GM12878 (cell line): ENCODE measurements around the gene RFX7. TPM values are rescaled to one million over a fixed set of nuclear protein-coding genes. Genes with fewer than 3 reads are reported as not detected.

ENCODE experiments used
- ATAC-seq: fragments of 200-7000 bp; cut with Tn5 transposase; 3 replicates; pipeline ENCODE4 v1.9.1; 2020; ENCODE audit warnings: mild to moderate bottlenecking, moderate library complexity
- BruUV-seq: library from RNA; stranded (reverse); fragments of 400-500 nt; replicated peaks from 2 replicates; lab custom pipeline; 2021; lab: Mats Ljungman, UMichigan
- CTCF ChIA-PET: fragments of 300-600 bp; sonication (Branson Sonifier 250); formaldehyde crosslinking; extraction: SDS; loops from one replicate; lab custom pipeline; 2021; ENCODE audit warnings: inconsistent platforms; lab: Yijun Ruan, JAX
- POLR2A ChIA-PET: fragments of 350-600 bp; formaldehyde crosslinking; extraction: SDS; loops from one replicate; lab custom pipeline; 2021; ENCODE audit warnings: inconsistent platforms; lab: Charles Lee
- RAD21 ChIA-PET: fragments of 300-600 bp; sonication (Branson Sonifier 250); formaldehyde crosslinking; loops from one replicate; lab custom pipeline; 2023; ENCODE audit warnings: antibody characterized with exemption; ENCODE audit not compliant: unreplicated experiment; lab: Charles Lee
- SMC1A ChIA-PET: fragments of 300-600 bp; sonication (Branson Sonifier 250); formaldehyde crosslinking; loops from one replicate; lab custom pipeline; 2023; ENCODE audit not compliant: unreplicated experiment, uncharacterized antibody; lab: Charles Lee
- DNase-seq: peaks from one replicate; pipeline ENCODE4 v3.0.0-alpha.2; 2011; ENCODE audit warnings: low read depth, low spot score
- FAIRE-seq: peaks from 3 replicates; lab custom pipeline; 2011; peaks lifted over from hg19 to GRCh38; lab: Jason Lieb, UNC
- H2AFZ ChIP-seq: 2 replicates; pipeline ENCODE4 v1.6.0; 2011; ENCODE audit warnings: low read depth, low read length, control low read depth; ENCODE audit not compliant: control insufficient read depth
- H3K27ac ChIP-seq: 2 replicates; pipeline ENCODE4 v1.5.1; 2011; ENCODE audit warnings: control low read depth; ENCODE audit not compliant: control insufficient read depth, insufficient read depth
- H3K27me3 ChIP-seq, 2 experiments: replicated peaks in 1 of 2; 2 replicates each; pipeline versions ENCODE4 v1.6.0 to v1.6.1; 2011; ENCODE audit warnings: low read length in 1 of 2; ENCODE audit not compliant: control insufficient read depth in 2 of 2, insufficient read depth in 2 of 2
- H3K36me3 ChIP-seq, 2 experiments: 2 replicates each; pipeline ENCODE4 v1.5.1; 2011; ENCODE audit warnings: low read length in 1 of 2; ENCODE audit not compliant: control insufficient read depth in 2 of 2, insufficient read depth in 2 of 2
- H3K4me1 ChIP-seq: 2 replicates; pipeline ENCODE4 v1.6.1; 2011; ENCODE audit warnings: mild to moderate bottlenecking, low read length, moderate library complexity, mixed read lengths; ENCODE audit not compliant: control insufficient read depth, insufficient read depth
- H3K4me2 ChIP-seq: 2 replicates; pipeline ENCODE4 v1.6.0; 2011; ENCODE audit warnings: control low read depth; ENCODE audit not compliant: control insufficient read depth, insufficient read depth
- H3K4me3 ChIP-seq: fragments of 200-600 bp; sonication (generic); 2 replicates; pipeline ENCODE4 v1.5.1; 2016
- H3K79me2 ChIP-seq: 2 replicates; pipeline ENCODE4 v1.6.0; 2011; ENCODE audit warnings: low read length; ENCODE audit not compliant: control insufficient read depth, insufficient read depth
- H3K9ac ChIP-seq: 2 replicates; pipeline ENCODE4 v1.8.0; 2011; ENCODE audit warnings: low read length, control low read depth, mixed read lengths; ENCODE audit not compliant: control insufficient read depth, insufficient read depth
- H3K9me3 ChIP-seq: replicated peaks from 3 replicates; pipeline ENCODE4 v1.5.1; 2011; ENCODE audit warnings: mild to moderate bottlenecking, low read length; ENCODE audit not compliant: control insufficient read depth, insufficient read depth
- H4K20me1 ChIP-seq: 2 replicates; pipeline ENCODE4 v1.6.0; 2011; ENCODE audit not compliant: control insufficient read depth, insufficient read depth
- CHD2 ChIP-seq: IDR thresholded peaks from 2 replicates; pipeline ENCODE4 v1.6.1; 2011; ENCODE audit warnings: low read depth, low read length, improper control_type of control experiment, borderline replicate concordance
- ETV6 ChIP-seq, 2 experiments: fragments of 450-650 bp in 1 of 2; IDR thresholded peaks in 1 of 2; conservative IDR thresholded peaks in 1 of 2; 2 replicates each; pipeline ENCODE4 v1.6.1; 2014; ENCODE audit warnings: antibody characterized with exemption in 1 of 2, borderline replicate concordance in 1 of 2, low read depth in 1 of 2, mild to moderate bottlenecking in 1 of 2, moderate library complexity in 1 of 2
- FOS ChIP-seq: IDR thresholded peaks from 3 replicates; pipeline ENCODE4 v1.6.1; 2011; ENCODE audit warnings: borderline replicate concordance; ENCODE audit not compliant: insufficient read length; ENCODE audit errors: extremely low read depth
- HDAC6 ChIP-seq: fragments of 200-600 bp; sonication (generic); IDR thresholded peaks from one replicate; pipeline ENCODE4 v1.8.0; 2017; ENCODE audit warnings: antibody characterized with exemption; ENCODE audit not compliant: unreplicated experiment
- HDGF ChIP-seq: fragments of 450-650 bp; IDR thresholded peaks from 2 replicates; pipeline ENCODE4 v1.6.1; 2016; ENCODE audit warnings: antibody characterized with exemption
- IKZF1 ChIP-seq: fragments of 450-650 bp; conservative IDR thresholded peaks from 2 replicates; pipeline ENCODE4 v1.6.1; 2017; ENCODE audit warnings: antibody characterized with exemption, mild to moderate bottlenecking
- LARP7 ChIP-seq: fragments of 450-650 bp; IDR thresholded peaks from 2 replicates; pipeline ENCODE4 v1.6.1; 2017; ENCODE audit warnings: mild to moderate bottlenecking
- NFXL1 ChIP-seq: fragments of 450-650 bp; IDR thresholded peaks from 2 replicates; pipeline ENCODE4 v1.6.1; 2017; ENCODE audit warnings: antibody characterized with exemption, mild to moderate bottlenecking, borderline replicate concordance
- PAX8 ChIP-seq: fragments of 450-650 bp; IDR thresholded peaks from 2 replicates; pipeline ENCODE4 v1.6.1; 2017; ENCODE audit warnings: mild to moderate bottlenecking, moderate library complexity
- POLR2AphosphoS2 ChIP-seq: IDR thresholded peaks from 2 replicates; pipeline ENCODE4 v1.6.1; 2011; ENCODE audit warnings: low read depth, mild to moderate bottlenecking, low read length, improper control_type of control experiment, moderate library complexity
- RBBP5 ChIP-seq: fragments of 200-600 bp; sonication (generic); conservative IDR thresholded peaks from 2 replicates; pipeline ENCODE4 v1.6.1; 2016
- RFX5 ChIP-seq: IDR thresholded peaks from 2 replicates; pipeline ENCODE4 v1.6.1; 2011; ENCODE audit warnings: low read depth, low read length, improper control_type of control experiment
- TCF12 ChIP-seq: IDR thresholded peaks from 2 replicates; pipeline ENCODE4 v1.6.1; 2011; ENCODE audit warnings: low read depth, mild to moderate bottlenecking, low read length
- YBX1 ChIP-seq: fragments of 450-650 bp; IDR thresholded peaks from 2 replicates; pipeline ENCODE4 v1.6.1; 2016; ENCODE audit warnings: antibody characterized with exemption
- YY1 ChIP-seq: IDR thresholded peaks from 2 replicates; pipeline ENCODE4 v1.6.1; 2011; ENCODE audit warnings: low read depth, mild to moderate bottlenecking, low read length
- ZBTB11 ChIP-seq: fragments of 450-650 bp; formaldehyde crosslinking; IDR thresholded peaks from 2 replicates; pipeline ENCODE4 v1.5.0; 2022; ENCODE audit warnings: mild to moderate bottlenecking, missing genetic modification characterization
- ZNF207 ChIP-seq: fragments of 450-650 bp; IDR thresholded peaks from 2 replicates; pipeline ENCODE4 v1.6.1; 2014; ENCODE audit warnings: antibody characterized with exemption, mild to moderate bottlenecking, borderline replicate concordance
- WGBS: methylation state at CpG from one replicate; pipeline ENCODE4 v1.1.6; 2016; ENCODE audit warnings: low lambda C conversion rate; ENCODE audit not compliant: insufficient replicate concordance, insufficient coverage; ENCODE audit errors: missing lambda C conversion rate; 5-methylcytosine and 5-hydroxymethylcytosine counted together
- in situ Hi-C: fragments of 300-500 bp; cut with MboI; formaldehyde crosslinking; loops from 9 replicates; pipeline ENCODE4 v1.14.3; 2018; ENCODE audit warnings: mixed read lengths
- intact Hi-C: fragments of 100-400 bp; cut with micrococcal nuclease; formaldehyde crosslinking; loops from one replicate; pipeline ENCODE4 v1.14.2; 2022; ENCODE audit not compliant: unreplicated experiment
- polyA plus RNA-seq, 11 experiments: library from polyadenylated mRNA; depleted of rRNA in 4 of 11; unstranded in 6 of 11; stranded (reverse) in 5 of 11; fragments of >200 nt; fragmentation: Nextera tagmentation in 4 of 11; fragmentation: Illumina TruSeq in 1 of 11; extraction: Ambion mirVana in 4 of 11; extraction: Trizol in 1 of 11; gene quantifications; 1 replicate in 1 of 11; 2 replicates in 10 of 11; pipeline versions ENCODE4 v1.2.1 to v1.2.3, GENCODE V29; 2011 to 2016; ENCODE audit warnings: inconsistent platforms in 2 of 11, missing spikeins in 2 of 11, low read depth in 1 of 11
- total RNA-seq, 4 experiments: library from RNA; depleted of rRNA in 3 of 4; stranded (reverse); fragments of >200 nt in 3 of 4; fragmentation: Illumina TruSeq in 1 of 4; extraction: Trizol in 1 of 4; gene quantifications; 2 replicates each; pipeline versions ENCODE4 v1.2.1 to v1.2.3, GENCODE V29; 2013 to 2021
- TF ChIP-seq, protein P1 (sequence below), 3 experiments: IDR thresholded peaks in 2 of 3; conservative IDR thresholded peaks in 1 of 3; 2 replicates each; pipeline ENCODE4 v1.5.1; 2011; ENCODE audit warnings: low read depth in 3 of 3, low read length in 3 of 3, mild to moderate bottlenecking in 3 of 3, control low read depth in 2 of 3, moderate library complexity in 2 of 3, inconsistent platforms in 1 of 3, mixed read lengths in 1 of 3; ENCODE audit not compliant: control insufficient read depth in 2 of 3, insufficient read depth in 1 of 3; ENCODE audit errors: extremely low read depth in 1 of 3
- TF ChIP-seq, protein P2 (sequence below): IDR thresholded peaks from 2 replicates; pipeline ENCODE4 v1.6.1; 2011; ENCODE audit warnings: low read depth, low read length, improper control_type of control experiment, borderline replicate concordance

The RFX7 gene
- total and polyA plus RNA-seq, 10 of the 15 experiments (the other 5 are each of a cell fraction or from before 2014, with no cell fraction given), result 3.2 to 31.4 (median 10.7) TPM

GRCh38 chr15:56176996-56177395, 66.7 kb downstream of the RFX7 start (continued):
- TF ChIP-seq, protein P1, sequence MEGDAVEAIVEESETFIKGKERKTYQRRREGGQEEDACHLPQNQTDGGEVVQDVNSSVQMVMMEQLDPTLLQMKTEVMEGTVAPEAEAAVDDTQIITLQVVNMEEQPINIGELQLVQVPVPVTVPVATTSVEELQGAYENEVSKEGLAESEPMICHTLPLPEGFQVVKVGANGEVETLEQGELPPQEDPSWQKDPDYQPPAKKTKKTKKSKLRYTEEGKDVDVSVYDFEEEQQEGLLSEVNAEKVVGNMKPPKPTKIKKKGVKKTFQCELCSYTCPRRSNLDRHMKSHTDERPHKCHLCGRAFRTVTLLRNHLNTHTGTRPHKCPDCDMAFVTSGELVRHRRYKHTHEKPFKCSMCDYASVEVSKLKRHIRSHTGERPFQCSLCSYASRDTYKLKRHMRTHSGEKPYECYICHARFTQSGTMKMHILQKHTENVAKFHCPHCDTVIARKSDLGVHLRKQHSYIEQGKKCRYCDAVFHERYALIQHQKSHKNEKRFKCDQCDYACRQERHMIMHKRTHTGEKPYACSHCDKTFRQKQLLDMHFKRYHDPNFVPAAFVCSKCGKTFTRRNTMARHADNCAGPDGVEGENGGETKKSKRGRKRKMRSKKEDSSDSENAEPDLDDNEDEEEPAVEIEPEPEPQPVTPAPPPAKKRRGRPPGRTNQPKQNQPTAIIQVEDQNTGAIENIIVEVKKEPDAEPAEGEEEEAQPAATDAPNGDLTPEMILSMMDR (IDR thresholded peaks at IDR 0.05 in 2 of 3, conservative IDR thresholded peaks at IDR 0.05 in 1 of 3; ENCODE audit: control insufficient read depth in 2 of 3, extremely low read depth in 1 of 3, insufficient read depth in 1 of 3, low read depth in 3 of 3, low read length in 3 of 3), result no peak
- TF ChIP-seq HDGF (no peak), NFXL1 (no peak), IKZF1 (no peak), HDAC6 (no peak), LARP7 (no peak), ZNF207 (no peak), TCF12 (no peak), YBX1 (no peak), POLR2AphosphoS2 (no peak), CHD2 (no peak), ETV6 (conservative IDR thresholded peaks at IDR 0.05 in 1 of 2, IDR thresholded peaks at IDR 0.05 in 1 of 2; ENCODE audit: borderline replicate concordance in 1 of 2, low read depth in 1 of 2) (no peak), FOS (no peak)

DNA sequence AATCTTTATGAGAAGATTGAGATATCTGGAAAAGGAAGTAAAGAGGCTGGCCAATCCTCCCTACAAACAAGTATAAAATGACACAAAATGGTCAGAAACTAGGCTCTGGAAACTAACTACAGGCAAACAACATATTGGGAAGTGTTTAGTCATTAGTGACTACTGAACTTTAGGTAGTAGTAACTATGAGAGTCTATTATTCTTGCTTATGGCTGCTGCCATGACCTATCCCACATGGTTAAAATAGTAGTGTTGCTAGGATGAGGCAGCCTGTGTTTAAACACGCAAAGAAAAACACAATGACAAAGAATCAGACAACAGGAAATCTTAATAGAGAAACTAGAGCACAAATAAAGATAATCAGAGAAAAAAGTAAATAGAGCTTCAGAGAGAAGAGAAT, 67.9 kb downstream of the RFX7 start:
- no TSS peak for BruUV-seq
- H2AFZ ChIP-seq, result no peak overlapping the region
- ATAC-seq, result no peak
- ChIA-PET RAD21 (no interaction called here), SMC1A (no interaction called here), POLR2A (no interaction called here), CTCF (no interaction called here)
- no peaks in the 10 kb centered on the region for H3K4me1 ChIP-seq
- FAIRE-seq, result no peak
- in situ Hi-C loops (no loop called here), intact Hi-C loops (no loop called here)
- TF ChIP-seq RBBP5, result no peak
- TF ChIP-seq YY1, result no peak
- TF ChIP-seq RFX5, result no peak
- no peak for TF ChIP-seq PAX8
- TF ChIP-seq ZBTB11, result no peak
- TF ChIP-seq, protein P2, sequence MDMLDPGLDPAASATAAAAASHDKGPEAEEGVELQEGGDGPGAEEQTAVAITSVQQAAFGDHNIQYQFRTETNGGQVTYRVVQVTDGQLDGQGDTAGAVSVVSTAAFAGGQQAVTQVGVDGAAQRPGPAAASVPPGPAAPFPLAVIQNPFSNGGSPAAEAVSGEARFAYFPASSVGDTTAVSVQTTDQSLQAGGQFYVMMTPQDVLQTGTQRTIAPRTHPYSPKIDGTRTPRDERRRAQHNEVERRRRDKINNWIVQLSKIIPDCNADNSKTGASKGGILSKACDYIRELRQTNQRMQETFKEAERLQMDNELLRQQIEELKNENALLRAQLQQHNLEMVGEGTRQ, result no peak
- H4K20me1 ChIP-seq, result no peaks in the 10 kb centered on the region
- H3K79me2 ChIP-seq, result peaks cover 5% of the 10 kb centered on the region
- no peak for DNase-seq
- WGBS, result 96% methylated on average over 1 of the region's 1 CpG
- H3K4me2 ChIP-seq, result no peak overlapping the region
- no peak overlapping the region for H3K27ac ChIP-seq
- no peak overlapping the region for H3K4me3 ChIP-seq
- H3K36me3 ChIP-seq, result peaks cover 0 to 20% of the 10 kb centered on the region in 2 experiments
- H3K27me3 ChIP-seq, result no peaks in the 10 kb centered on the region
- peaks cover 3% of the 10 kb centered on the region; the same call in 2 of the 3 replicates for H3K9me3 ChIP-seq
- H3K9ac ChIP-seq, result no peak overlapping the region
